Lung microvascular endothelial cell (primary cell): ENCODE results near the gene ZC3H12C. TPM values are rescaled to one million over a fixed set of nuclear protein-coding genes. Genes with fewer than 3 reads are reported as not detected.

Source experiments
- DNase-seq, 2 donors: peaks; one replicate each; pipeline versions ENCODE4 v3.0.0 to v3.0.0-alpha.2; 2010; ENCODE audit warnings: low read depth in 2 of 2
- total RNA-seq: library from RNA; depleted of rRNA; stranded (reverse); fragments of >200 nt; gene quantifications from 2 replicates; pipeline ENCODE4 v1.2.1, GENCODE V29; 2014

Gene ZC3H12C
- total RNA-seq, 1 donor from 2014 or later, result 13.7 TPM

DNA sequence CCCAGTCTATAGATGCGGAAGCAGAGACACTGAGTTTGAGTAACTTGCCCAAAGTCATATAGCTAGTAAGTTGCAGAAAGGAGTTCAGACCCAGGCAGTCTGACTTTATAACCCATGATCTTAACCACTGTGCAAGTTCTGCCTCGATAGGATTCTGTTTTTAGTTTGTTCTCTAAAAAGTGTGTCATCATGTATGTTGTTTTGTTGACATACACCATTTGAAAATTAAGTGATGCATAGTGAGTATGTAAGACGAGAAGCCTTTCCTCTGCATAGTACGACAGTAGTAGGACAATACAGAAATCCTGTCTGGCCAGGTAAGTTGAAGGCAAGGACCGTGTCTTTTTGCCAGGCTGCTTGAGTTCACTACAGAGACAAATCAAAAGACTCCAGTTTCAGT is 3.3 kb downstream of the ZC3H12C start:
- no peak for DNase-seq

DNA sequence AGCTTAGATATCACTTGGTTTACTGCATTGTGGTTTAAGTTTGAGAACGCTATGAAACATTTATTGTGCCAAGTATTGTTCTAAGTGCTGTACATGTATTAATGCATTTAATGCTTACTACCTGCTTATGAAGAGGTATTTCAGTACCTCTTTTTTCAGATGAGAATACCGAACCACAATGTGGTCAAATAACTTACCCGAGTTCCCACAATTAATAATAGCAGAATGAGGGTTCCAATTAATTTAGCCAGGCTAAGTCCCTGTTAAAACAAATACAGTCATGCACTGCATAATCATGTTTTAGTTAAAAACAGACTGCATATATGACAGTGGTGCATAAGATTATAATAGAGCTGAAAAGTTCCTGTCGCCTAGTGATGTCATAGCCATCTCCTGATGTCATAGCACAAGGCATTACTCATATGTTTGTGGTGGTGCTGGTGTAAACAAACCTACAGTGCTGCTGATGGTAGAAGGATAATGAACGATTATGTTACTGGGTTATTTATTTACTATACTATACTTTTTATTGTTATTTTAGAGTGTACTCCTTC is 4.3 kb downstream of the ZC3H12C start:
- DNase-seq, result no peak

DNA sequence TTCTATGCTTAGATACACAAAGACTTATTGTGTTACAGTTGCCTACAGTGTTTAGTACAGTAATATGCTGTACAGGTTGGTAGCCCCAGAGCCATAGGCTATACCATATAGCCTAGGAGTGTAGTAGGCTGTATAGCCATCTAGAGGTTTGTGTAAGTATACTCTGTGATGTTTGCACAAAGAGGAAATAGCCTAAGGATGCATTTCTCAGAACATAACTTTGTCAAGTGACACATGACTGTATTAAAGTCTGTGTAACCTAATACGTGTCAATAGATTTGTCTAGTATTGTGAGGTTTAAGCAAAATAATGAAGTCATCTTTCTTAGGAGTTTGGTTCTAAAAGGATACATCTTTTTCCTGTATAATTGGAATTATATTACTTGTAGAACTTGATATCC is 5.5 kb downstream of the ZC3H12C start:
- peak in 1 of 2 donors; percentile 27 for DNase-seq

DNA sequence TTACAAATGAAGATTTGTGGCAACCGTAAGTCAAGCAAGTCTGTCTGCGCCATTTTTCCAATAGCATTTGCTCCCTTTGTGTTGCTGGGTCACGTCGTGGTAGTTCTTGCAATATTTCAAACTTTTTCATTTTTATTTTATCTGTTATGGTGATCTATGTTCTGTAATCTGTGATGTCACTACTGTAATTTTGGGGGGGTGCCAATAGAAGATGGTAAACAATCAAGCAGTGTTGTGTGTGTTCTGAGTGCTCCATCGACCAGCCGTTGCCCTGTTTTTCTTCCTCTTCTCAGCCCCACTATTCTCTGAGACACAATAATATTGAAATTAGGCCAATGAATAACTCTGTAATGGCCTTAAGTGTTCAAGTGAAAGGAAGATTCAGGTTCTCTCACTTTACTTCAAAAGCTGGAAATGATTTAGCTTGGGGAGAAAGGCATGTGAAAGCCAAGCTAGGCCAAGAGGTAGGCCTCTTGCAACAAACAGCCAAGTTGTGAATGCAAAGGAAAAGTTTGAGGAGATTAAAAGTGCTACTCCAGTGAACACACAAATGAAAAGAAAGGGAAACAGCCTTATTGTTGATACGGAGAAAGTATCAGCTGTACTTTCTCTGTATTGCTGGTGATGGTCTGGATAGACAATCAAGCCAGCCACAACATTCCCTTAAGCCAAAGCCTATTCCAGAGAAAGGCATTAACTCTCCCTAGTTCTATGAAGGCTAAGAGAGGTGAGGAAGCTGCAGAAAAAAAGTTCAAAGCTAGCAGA is 7.5 kb downstream of the ZC3H12C start:
- DNase-seq, result peak in 1 of 2 donors; percentile 50

DNA sequence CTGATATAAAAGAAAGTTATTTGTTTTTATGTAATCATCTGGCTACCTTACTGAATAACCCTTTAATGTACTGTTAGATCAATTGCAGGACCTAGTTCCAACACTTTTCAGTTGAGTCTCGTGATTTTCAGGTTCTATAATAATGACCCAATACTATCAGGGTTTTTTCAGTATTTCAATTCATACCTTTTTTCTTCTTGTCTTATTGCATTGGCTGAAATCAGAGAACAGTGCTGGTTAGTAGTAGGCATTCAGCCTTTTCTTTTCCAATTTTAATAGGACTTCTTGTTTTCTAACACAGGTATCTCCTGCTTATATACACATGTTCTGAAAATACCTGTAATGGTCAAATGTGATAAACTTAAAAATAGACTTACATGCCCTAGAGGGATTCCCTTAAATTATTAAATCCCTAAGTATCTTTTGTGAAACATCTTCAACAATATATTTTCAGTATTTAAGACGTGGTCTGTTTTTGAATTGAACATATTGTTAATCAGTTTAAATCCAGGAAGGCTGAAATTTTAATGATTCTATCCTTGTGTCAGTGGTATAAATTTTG is 13.6 kb downstream of the ZC3H12C start:
- DNase-seq, result no peak

DNA sequence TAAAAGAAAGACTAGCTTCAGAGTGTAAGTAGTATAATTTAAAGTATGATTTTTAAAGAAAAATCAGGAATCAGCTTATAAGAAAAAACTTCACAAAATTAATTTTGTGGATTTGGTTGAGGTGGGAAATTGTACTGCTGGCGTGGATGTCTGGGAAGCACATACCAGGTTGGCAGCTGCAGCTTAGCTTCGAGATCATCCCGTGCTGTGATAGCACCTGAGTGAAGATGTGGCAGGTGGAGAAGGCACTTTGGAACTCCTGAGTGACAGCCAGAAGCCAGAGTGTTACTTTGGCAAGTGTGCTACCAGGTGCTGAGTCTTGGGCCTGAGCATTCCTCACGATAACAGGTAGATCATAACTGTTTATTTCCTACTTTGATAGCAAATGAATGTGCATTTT is 17.7 kb downstream of the ZC3H12C start:
- DNase-seq, result no peak

DNA sequence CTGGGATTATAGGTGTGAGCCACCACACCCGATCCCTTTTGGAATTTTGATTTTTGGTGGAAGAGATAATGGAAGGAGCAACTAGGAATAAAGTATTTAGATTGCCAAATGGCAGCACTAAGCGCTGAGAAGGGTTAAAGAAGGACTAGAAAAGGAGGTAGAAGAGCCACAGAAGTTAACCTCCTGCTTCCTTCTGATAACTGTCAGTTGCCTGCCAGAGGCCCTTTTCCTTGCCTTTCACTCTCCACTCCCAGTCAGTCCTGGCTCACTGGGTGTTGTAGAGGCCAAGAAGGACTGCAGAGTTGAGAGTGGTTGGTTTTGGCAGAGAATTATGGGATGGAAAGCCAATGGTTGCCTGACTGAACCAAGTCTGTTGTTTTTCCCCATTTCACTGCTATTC is 19.3 kb downstream of the ZC3H12C start:
- DNase-seq, result no peak

DNA sequence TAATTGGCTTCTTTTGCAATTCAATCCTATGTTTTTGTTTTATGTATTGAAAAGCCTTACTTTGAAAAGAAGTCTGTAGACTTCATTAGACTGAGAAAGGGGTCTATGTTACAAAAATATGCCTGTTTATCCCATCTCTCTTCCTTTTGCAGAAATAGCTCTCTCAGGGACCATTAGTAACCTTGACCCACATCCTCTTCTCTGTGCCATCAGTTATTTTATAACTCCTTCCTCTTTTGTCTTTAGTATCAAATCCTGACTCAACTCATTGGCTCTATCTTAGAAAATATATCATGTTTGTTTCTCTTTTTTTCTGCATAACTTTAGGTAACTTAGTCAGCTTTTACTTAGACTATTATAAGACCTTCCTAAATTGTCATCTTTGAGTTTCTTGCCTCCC is 20.3 kb downstream of the ZC3H12C start:
- no peak for DNase-seq

DNA sequence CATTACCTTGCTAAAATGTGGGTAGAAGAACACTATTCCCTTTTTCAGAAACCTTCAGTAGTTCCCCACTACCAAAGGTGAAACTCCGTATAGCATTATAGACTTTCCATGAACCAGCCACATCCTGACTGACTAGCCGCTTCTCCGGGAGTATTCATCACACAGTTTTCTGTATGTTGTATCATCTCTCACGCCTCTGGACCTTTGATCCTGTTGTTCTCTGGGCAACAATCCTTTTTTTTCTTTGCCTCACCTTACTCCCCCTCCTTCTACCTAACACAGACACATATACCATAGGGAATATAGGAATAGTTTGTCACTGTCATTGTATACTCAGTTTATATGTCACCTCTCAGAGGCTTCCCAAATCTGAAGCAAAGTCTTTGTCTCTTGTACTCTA is 20.8 kb downstream of the ZC3H12C start:
- no peak for DNase-seq

DNA sequence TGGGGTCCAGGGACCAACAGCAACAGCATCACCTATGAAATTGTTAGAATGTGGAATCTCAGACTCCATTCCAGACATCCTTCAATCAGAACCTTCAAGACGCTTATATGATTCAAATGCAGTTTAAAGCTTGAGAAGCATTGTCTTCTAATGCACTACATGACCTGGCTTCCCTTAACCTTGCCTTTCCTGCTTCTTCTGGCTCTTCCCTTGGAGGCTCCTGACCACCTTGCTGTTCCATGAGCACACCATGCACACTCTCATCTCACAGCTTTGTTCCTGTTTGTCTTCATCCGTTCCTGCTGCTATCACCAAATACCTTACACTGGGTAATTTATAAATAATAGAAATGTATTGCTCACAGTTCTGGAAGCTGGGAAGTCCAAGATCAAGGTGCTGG is 26.1 kb downstream of the ZC3H12C start:
- no peak for DNase-seq

DNA sequence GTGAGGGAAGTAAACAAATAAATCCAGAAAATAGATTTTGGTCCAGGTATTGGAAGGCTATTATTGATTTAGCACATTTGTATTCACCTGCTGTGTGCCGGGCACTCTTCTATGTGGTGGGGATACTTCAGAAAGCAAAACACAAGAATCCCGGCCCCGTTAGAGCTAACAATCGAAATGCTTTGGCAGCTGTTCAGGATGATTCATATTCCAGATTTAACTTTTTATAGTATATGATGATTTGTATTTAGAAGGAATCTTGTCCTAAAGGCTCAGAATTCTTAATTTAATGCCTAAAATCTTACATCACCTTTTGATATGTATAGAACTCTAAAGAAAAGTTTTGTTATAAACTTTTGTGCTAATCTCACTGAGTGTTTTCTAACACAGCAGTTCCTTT is 28.0 kb downstream of the ZC3H12C start:
- DNase-seq, result peak; percentile 74 to 78

DNA sequence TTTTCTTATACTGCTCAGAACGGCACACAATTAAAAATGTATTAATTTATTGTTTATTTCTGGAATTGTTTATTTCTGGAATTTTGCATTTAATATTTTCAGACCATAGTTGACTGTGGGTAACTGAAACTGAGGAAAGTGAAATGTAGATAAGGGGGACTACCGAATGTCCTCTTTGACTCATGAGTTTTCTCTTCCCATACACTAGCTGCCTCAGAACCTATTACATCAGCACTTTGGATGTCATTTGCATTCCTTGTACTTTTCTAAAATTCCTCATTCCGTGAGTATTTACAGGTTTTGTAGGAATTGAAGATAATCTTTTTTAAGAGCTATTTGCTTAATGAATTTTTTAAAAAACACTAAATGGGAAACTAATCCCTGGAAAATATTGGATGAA is 29.8 kb downstream of the ZC3H12C start:
- DNase-seq, result no peak

DNA sequence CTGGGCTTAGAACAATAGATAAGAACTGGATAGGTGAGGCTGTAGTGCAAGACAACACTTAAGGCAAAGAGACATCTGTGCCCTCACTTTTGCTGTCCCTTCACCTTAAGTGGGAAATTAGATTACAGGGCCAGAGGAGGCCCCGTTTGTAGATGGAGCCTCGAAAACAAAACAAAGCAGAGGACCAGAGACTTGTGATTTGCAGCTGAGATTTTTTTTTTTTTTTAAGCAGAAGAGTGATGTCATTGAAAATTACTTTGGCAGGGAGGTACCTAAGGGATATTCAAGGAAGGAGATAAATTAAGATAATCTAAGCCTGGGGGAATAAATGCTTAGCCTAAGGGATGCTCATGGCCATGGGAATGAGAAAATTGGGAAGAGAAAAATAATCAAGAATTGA is 31.4 kb downstream of the ZC3H12C start:
- no peak for DNase-seq

DNA sequence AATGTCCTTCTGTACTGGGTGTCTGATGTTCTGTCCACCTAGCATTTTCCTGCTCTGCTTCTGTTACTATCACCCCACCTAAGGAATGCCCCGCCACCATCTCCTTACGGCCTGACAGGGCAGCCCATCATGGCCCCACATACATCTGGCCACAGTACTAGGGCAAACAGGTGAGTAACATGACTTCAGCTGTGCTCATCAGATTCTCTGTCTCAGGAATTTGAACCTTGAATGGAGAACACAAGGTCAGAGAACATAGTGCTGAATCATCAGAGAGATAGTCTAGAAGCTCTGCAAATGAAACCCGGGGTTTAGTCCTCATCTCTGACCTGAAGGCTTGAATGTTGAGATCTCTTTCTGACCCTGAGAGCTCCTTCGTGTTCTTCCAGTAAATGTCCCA is 32.4 kb downstream of the ZC3H12C start:
- peak in 1 of 2 donors; percentile 45 for DNase-seq

DNA sequence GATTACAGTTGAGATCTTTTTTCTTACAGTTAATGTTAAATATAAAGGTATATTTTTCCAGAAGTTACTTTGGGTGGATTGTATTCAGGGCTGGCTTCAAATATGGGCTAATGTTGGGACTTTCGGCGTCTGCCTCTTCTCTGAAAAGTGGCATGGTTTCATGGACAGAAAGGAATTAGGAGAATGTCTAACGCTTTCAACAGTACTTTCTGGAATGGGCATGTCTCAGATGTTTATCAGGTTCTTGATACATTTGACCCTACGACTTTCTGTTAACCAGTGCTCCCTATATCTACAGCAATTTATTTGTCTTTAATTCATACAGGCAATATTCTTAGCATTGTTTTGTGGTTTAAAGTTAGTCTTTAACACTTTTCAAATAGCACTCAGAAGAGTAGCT is 33.7 kb downstream of the ZC3H12C start:
- DNase-seq, result no peak

DNA sequence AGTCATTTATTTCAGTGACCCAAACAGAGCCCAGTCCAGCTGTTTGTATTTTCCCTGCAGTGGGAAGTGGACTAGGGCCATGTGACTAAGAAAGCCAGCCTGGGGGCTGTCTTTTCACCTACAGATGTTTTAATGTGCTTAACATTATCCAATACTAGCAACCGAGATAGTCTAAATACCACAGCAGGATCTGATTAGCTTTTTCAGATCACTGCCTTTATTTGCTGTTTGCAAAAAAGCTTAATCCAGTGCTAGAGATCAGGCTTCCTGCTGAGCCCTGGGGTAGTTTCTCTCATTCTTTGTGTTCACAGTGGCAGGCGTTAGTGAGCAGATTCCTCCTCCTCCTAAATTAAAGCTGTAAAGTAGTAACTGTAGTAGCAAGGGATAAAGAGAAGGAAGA is 35.0 kb downstream of the ZC3H12C start:
- DNase-seq, result no peak

DNA sequence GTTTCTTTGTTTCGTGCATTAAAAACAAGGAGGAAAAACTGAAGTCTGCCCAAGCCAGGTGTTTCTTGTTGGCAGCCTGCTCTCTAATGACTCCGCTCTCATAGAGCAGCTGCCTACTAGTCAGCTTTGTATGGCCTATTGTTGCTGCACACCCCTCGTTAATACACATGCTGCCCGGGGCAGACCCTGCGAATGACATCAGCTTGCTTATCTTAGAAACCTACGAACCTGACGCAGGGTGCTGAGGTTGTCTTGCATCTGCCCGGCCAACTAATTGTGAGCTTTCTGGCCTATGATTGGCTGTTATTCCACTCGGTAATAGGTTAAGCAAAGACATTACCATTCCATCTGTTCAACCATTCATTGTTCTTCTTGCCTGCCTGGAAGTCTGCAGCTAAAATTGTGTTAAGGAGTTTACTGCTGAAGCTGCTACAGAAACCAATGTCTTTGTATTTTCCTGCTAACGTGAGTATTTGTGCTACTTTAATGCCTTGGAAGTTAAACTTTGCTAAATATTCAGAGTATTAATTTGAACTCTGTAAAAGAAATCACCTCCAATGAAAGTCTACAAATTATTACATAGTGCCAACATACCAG is 37.5 kb downstream of the ZC3H12C start:
- DNase-seq, result peak in 1 of 2 donors; percentile 68

DNA sequence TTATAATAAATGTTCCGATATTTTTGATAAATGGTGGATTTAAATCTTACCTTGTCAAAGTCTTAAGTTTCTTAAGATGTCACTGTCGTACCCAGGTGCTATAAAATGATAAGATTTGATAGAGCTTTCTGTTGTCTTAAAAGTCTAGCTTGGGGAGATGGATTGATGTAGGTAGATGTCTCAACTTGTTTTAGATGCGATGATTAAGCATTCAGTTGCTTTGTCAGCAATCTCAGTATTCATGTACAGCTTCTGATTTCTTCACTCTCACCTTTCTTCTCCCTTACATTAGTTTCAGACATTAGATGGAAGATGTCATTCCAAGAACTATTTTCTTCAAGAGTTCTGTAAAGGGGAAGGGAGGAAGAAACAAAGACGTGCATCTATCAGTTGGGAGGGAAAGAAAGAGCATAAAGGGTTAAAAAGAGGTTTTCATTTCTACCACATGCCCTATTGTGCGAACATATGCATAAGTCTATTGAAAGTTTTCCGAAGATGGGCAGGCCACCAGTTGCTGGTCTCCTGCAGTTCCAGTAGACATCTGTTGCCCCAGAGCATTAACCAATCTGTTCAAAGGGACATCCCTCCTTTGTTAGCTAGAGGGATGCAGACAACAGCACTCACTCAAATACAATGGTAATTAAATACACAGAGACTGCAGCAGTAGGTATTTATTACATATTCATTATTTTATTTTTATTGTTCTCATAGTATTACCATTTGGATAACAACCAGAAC is 38.4 kb downstream of the ZC3H12C start:
- DNase-seq, result no peak

DNA sequence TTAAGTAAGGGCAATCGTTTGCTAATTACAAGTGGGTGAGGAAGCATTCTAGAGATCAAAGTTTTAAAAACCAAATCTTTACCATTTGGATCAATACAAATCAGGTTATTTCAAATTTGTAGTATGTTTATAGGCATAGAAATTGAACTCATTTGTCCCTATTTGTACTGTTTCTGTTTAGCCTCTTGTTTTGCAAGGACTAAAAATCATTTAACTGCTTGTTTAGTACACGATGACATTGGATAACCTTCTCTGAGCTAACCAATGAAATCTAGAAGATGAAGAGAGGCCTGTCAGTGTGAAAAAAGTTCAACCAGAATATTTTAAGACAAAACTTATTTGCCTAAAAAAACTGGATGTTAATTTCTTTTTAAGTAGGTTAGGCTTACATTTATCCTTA is 40.0 kb downstream of the ZC3H12C start:
- no peak for DNase-seq

DNA sequence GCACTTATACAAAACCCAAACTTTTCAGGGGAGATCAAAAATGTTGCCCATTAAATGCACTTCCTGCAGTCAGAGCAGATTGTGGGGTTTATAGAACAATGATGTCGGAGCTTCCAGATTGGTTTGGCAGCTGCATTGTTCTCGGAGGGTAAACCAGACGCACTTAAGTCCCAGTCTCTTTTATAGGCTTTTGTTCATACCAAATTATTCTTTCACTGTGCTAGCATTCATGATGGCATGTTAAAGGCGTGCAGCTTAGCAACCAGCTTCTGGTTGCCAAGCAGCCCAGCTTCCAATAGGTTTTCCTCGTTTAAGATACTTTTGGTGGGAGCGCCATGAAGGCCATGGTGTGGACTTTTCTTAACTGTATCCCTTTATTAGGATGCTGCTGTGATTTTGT is 40.9 kb downstream of the ZC3H12C start:
- peak in 1 of 2 donors; percentile 41 for DNase-seq

DNA sequence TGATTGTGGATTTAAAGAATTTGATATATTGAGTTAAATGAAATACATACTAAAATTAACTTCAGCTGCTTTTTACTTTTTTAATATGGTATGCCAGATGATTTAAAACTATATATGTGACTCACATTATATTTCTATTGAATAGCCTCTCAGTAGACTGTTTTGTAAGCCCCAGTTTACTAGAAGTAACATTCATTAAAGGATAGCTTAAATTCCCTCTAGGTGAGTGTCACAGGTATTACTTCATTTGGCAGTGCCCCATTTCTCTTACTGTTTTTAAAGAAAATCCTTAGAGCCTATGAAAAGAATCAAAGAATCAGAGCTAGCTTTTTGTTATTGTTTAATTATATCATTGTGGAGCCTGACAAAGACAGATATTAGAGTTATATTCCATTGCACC is 48.6 kb downstream of the ZC3H12C start:
- no peak for DNase-seq
